DND-41 (cell line): ENCODE results near the gene SLC4A5.

ENCODE experiments used
- ATAC-seq: fragments of 200-7000 bp; cut with Tn5 transposase; 3 replicates; pipeline ENCODE4 v1.9.1; 2021; ENCODE audit warnings: low read depth; ENCODE audit not compliant: insufficient read depth
- DNase-seq: peaks from one replicate; pipeline ENCODE4 v3.0.0-alpha.2; 2020
- H2AFZ ChIP-seq: 2 replicates; pipeline ENCODE4 v1.6.0; 2012; ENCODE audit warnings: low read depth, low read length
- H3K27ac ChIP-seq: 2 replicates; pipeline ENCODE4 v1.5.1; 2012; ENCODE audit warnings: low read length, inconsistent platforms
- H3K27me3 ChIP-seq: fragments of 200-600 bp; sonication (generic); 2 replicates; pipeline ENCODE4 v1.6.0; 2012; ENCODE audit warnings: low read length, mild to moderate bottlenecking, inconsistent platforms; ENCODE audit not compliant: insufficient read depth, poor library complexity
- H3K36me3 ChIP-seq: 2 replicates; pipeline ENCODE4 v1.5.1; 2012; ENCODE audit warnings: low read length, inconsistent platforms; ENCODE audit not compliant: insufficient read depth
- H3K4me1 ChIP-seq: 2 replicates; pipeline ENCODE4 v1.5.1; 2012; ENCODE audit warnings: mild to moderate bottlenecking, low read length; ENCODE audit not compliant: insufficient read depth
- H3K4me2 ChIP-seq: 2 replicates; pipeline ENCODE4 v1.6.0; 2012; ENCODE audit warnings: mild to moderate bottlenecking, moderate library complexity, low read length, inconsistent platforms; ENCODE audit not compliant: insufficient read depth
- H3K4me3 ChIP-seq, 2 experiments: fragments of 200-600 bp in 1 of 2; shearing (Covaris generic) in 1 of 2; 2 replicates each; pipeline ENCODE4 v1.5.1; 2012 to 2016; ENCODE audit warnings: inconsistent platforms in 2 of 2, low read length in 2 of 2, mild to moderate bottlenecking in 2 of 2, low read depth in 1 of 2, moderate library complexity in 1 of 2
- H3K79me2 ChIP-seq: 2 replicates; pipeline ENCODE4 v1.6.0; 2012; ENCODE audit warnings: low read length, inconsistent platforms; ENCODE audit not compliant: insufficient read depth
- H3K9ac ChIP-seq: 2 replicates; pipeline ENCODE4 v1.6.0; 2012; ENCODE audit warnings: low read depth, mild to moderate bottlenecking, inconsistent platforms, low read length, moderate library complexity
- H3K9me3 ChIP-seq: 2 replicates; pipeline ENCODE4 v1.5.1; 2012; ENCODE audit warnings: low read length, moderate library complexity, mild to moderate bottlenecking, inconsistent platforms; ENCODE audit not compliant: insufficient read depth, severe bottlenecking
- H4K20me1 ChIP-seq: 2 replicates; pipeline ENCODE4 v1.6.0; 2012; ENCODE audit warnings: low read length; ENCODE audit not compliant: insufficient read depth
- EZH2 ChIP-seq: IDR thresholded peaks from 3 replicates; pipeline ENCODE4 v1.6.1; 2012; ENCODE audit warnings: borderline replicate concordance, low read depth, mild to moderate bottlenecking, moderate library complexity, low read length, inconsistent platforms; ENCODE audit not compliant: severe bottlenecking
- TF ChIP-seq, protein P1 (sequence below): IDR thresholded peaks from 2 replicates; pipeline ENCODE4 v1.5.1; 2012; ENCODE audit warnings: borderline replicate concordance, low read length, moderate library complexity, mild to moderate bottlenecking; ENCODE audit not compliant: poor library complexity, severe bottlenecking; ENCODE audit errors: extremely low read depth

SLC4A5 gene

DNA sequence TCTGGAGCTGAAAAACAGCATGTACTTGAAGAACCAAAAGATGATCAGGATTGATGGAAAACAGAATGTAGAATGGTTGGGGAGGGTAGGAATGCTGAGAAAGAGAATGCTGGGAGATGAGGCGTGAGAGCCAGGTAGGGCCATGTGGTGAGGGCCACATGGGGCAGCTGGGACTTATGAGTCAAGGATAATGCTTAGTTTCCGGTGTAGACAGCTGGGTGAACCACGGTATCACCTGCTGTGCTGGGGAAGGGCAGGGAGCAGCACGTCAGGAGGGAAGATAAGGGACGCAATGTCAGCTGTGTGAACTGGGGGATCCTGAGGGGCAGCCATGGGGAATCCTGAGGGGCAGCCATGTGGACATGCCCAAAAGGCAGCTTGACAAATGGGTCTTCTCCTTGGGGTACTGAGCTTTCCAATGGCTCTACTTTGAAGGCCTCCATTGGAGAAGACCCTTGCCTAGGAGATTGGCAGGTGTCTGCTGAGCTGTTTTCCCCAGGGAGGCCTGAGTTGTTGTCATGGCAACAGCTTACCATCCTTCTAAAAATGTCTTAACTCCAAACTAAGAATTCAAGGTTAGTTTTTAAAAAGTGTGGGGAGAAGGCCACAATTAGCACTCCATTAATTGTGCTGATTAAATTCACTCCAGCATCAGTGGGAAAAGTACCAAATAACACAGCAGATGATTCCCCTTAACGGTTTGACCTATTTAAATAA, 93.7 kb downstream of the SLC4A5 start:
- Histone ChIP-seq H3K4me3 (no peak overlapping the region), H3K27ac (no peak overlapping the region), H3K79me2 (no peaks in the 10 kb centered on the region), H3K36me3 (no peaks in the 10 kb centered on the region), H4K20me1 (no peaks in the 10 kb centered on the region), H3K9ac (no peak overlapping the region), H3K27me3 (no peaks in the 10 kb centered on the region), H3K4me2 (no peak overlapping the region), H3K9me3 (no peaks in the 10 kb centered on the region), H3K4me1 (no peaks in the 10 kb centered on the region), H2AFZ (no peak overlapping the region)
- no peak for TF ChIP-seq EZH2
- TF ChIP-seq, protein P1, sequence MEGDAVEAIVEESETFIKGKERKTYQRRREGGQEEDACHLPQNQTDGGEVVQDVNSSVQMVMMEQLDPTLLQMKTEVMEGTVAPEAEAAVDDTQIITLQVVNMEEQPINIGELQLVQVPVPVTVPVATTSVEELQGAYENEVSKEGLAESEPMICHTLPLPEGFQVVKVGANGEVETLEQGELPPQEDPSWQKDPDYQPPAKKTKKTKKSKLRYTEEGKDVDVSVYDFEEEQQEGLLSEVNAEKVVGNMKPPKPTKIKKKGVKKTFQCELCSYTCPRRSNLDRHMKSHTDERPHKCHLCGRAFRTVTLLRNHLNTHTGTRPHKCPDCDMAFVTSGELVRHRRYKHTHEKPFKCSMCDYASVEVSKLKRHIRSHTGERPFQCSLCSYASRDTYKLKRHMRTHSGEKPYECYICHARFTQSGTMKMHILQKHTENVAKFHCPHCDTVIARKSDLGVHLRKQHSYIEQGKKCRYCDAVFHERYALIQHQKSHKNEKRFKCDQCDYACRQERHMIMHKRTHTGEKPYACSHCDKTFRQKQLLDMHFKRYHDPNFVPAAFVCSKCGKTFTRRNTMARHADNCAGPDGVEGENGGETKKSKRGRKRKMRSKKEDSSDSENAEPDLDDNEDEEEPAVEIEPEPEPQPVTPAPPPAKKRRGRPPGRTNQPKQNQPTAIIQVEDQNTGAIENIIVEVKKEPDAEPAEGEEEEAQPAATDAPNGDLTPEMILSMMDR: no peak
- no peak for DNase-seq
- 0 out of 3 replicates have a peak, but pooled peaks have one; percentile 10 for ATAC-seq

- DNase-seq (no peak), ATAC-seq (no peak)
- no peaks in the 10 kb centered on the region for H3K79me2 ChIP-seq
- H3K36me3 ChIP-seq: no peaks in the 10 kb centered on the region
- no peaks in the 10 kb centered on the region for H4K20me1 ChIP-seq
- TF ChIP-seq, protein P1: no peak
- no peak for TF ChIP-seq EZH2
- no peak overlapping the region for H3K4me3 ChIP-seq
- no peak overlapping the region for H3K9ac ChIP-seq
- H3K4me1 ChIP-seq: no peaks in the 10 kb centered on the region
- no peak overlapping the region for H2AFZ ChIP-seq
- no peak overlapping the region for H3K27ac ChIP-seq
- H3K9me3 ChIP-seq: no peaks in the 10 kb centered on the region
- no peak overlapping the region for H3K4me2 ChIP-seq
- H3K27me3 ChIP-seq: no peaks in the 10 kb centered on the region
Observed at GRCh38 chr2:74246496-74247195, 96.6 kb downstream of the SLC4A5 start.

GRCh38 chr2:74244286-74244685, 98.9 kb downstream of the SLC4A5 start:
- Histone ChIP-seq H3K79me2 (no peaks in the 10 kb centered on the region), H3K9me3 (no peaks in the 10 kb centered on the region), H3K27me3 (peaks cover 2% of the 10 kb centered on the region), H3K4me3 (no peak overlapping the region), H3K36me3 (no peaks in the 10 kb centered on the region), H2AFZ (no peak overlapping the region), H3K27ac (no peak overlapping the region), H4K20me1 (no peaks in the 10 kb centered on the region), H3K4me2 (no peak overlapping the region), H3K4me1 (no peaks in the 10 kb centered on the region), H3K9ac (no peak overlapping the region)
- ATAC-seq: no peak
- no peak for DNase-seq
- TF ChIP-seq EZH2: no peak
- TF ChIP-seq, protein P1: no peak
